Testis (tissue), 3 donors: ENCODE data around the gene GALC. TPM values are rescaled to one million over a fixed set of nuclear protein-coding genes. Genes with fewer than 3 reads are reported as not detected.

ENCODE experiments used
- DNase-seq: peaks from one replicate; pipeline ENCODE4 v3.0.0-alpha.2; 2019
- H3K27ac ChIP-seq, 2 donors: fragments of 200-600 bp; sonication (generic); one replicate each; pipeline ENCODE4 v1.5.1; 2019
- H3K27me3 ChIP-seq: fragments of 200-600 bp; sonication (generic); one replicate; pipeline ENCODE4 v1.5.1; 2019
- H3K36me3 ChIP-seq: fragments of 200-600 bp; sonication (generic); one replicate; pipeline ENCODE4 v1.5.1; 2017; ENCODE audit warnings: low read depth; ENCODE audit errors: missing control alignments
- H3K4me1 ChIP-seq: fragments of 200-600 bp; sonication (generic); one replicate; pipeline ENCODE4 v1.5.1; 2019
- H3K4me3 ChIP-seq, 2 donors: fragments of 200-600 bp; sonication (generic); one replicate each; pipeline ENCODE4 v1.5.1; 2017 to 2019
- H3K9me3 ChIP-seq: fragments of 200-600 bp; sonication (generic); one replicate; pipeline ENCODE4 v1.5.1; 2017
- CTCF ChIP-seq, 3 experiments: fragments of 450-650 bp in 2 of 3; fragments of 200-600 bp in 1 of 3; sonication (generic) in 1 of 3; IDR thresholded peaks; one replicate each; pipeline ENCODE4 v1.5.1; 2016 to 2019; ENCODE audit warnings: antibody characterized with exemption in 3 of 3, mild to moderate bottlenecking in 2 of 3, moderate library complexity in 1 of 3
- POLR2A ChIP-seq: fragments of 450-650 bp; IDR thresholded peaks from one replicate; pipeline ENCODE4 v1.6.1; 2017; ENCODE audit warnings: antibody characterized with exemption, mild to moderate bottlenecking, moderate library complexity
- WGBS, 2 donors: methylation state at CpG; one replicate each; pipeline ENCODE4 v1.1.5; 2018; 5-methylcytosine and 5-hydroxymethylcytosine counted together
- intact Hi-C: fragments of 100-400 bp; cut with DNase I; formaldehyde crosslinking; loops from one replicate; pipeline ENCODE4 v1.15.1; 2023; ENCODE audit warnings: low total_unique reads
- polyA plus RNA-seq: library from polyadenylated mRNA; stranded (reverse); fragments of 350-450 nt; fragmentation: Illumina TruSeq; extraction: RNeasy Lipid Tissue Mini Kit (QIAGEN cat#74804); gene quantifications from one replicate; pipeline ENCODE4 v1.2.3, GENCODE V29; 2014; ENCODE audit warnings: low read depth, low replicate concordance; ENCODE audit not compliant: insufficient read depth
- total RNA-seq, 2 donors: library from RNA; depleted of rRNA; stranded (reverse); fragments of >200 nt; gene quantifications; one replicate each; pipeline ENCODE4 v1.2.3, GENCODE V29; 2016

The GALC gene
- total and polyA plus RNA-seq, 3 donors from 2014 or later: 50.7 to 100 (median 79.6) TPM

- no peak for DNase-seq
- 33 to 51% methylated on average over 5 of the region's 5 CpGs for WGBS, 2 donors
- no peak overlapping the region for H3K27ac ChIP-seq
- H3K9me3 ChIP-seq: no peaks in the 10 kb centered on the region
- intact Hi-C loops: no loop called here
- H3K36me3 ChIP-seq: no peaks in the 10 kb centered on the region
- no peaks in the 10 kb centered on the region for H3K27me3 ChIP-seq
- H3K4me3 ChIP-seq: no peak overlapping the region
- TF ChIP-seq CTCF (IDR thresholded peaks at IDR 0.05): no peak
- TF ChIP-seq POLR2A: no peak
- no peaks in the 10 kb centered on the region for H3K4me1 ChIP-seq
Measured at GRCh38 chr14:87935081-87935828, 57.7 kb downstream of the GALC start.

GRCh38 chr14:87934185-87934584 lies 58.8 kb downstream of the GALC start:
- no peaks in the 10 kb centered on the region for H3K36me3 ChIP-seq
- intact Hi-C loops: no loop called here
- WGBS, 2 donors: 69 to 85% methylated on average over 3 of the region's 3 CpGs
- no peak overlapping the region for H3K27ac ChIP-seq
- no peaks in the 10 kb centered on the region for H3K27me3 ChIP-seq
- no peak for DNase-seq
- no peak overlapping the region for H3K4me3 ChIP-seq
- TF ChIP-seq CTCF (IDR thresholded peaks at IDR 0.05): no peak
- H3K9me3 ChIP-seq: no peaks in the 10 kb centered on the region
- H3K4me1 ChIP-seq: no peaks in the 10 kb centered on the region

- no peaks in the 10 kb centered on the region for H3K4me1 ChIP-seq
- H3K4me3 ChIP-seq: no peak overlapping the region
- intact Hi-C loops: no loop called here
- no peaks in the 10 kb centered on the region for H3K27me3 ChIP-seq
- TF ChIP-seq CTCF (IDR thresholded peaks at IDR 0.05): no peak
- no peak for TF ChIP-seq POLR2A
- H3K36me3 ChIP-seq: no peaks in the 10 kb centered on the region
- no peak overlapping the region for H3K27ac ChIP-seq
- 78 to 82% methylated on average over 6 of the region's 6 CpGs for WGBS, 2 donors
- DNase-seq: no peak
- no peaks in the 10 kb centered on the region for H3K9me3 ChIP-seq
Measured at GRCh38 chr14:87916886-87917275, 76.1 kb downstream of the GALC start.

GRCh38 chr14:87916103-87916885 lies 76.7 kb downstream of the GALC start:
- Histone ChIP-seq H3K27me3 (no peaks in the 10 kb centered on the region), H3K4me3 (no peak overlapping the region), H3K4me1 (no peaks in the 10 kb centered on the region), H3K9me3 (no peaks in the 10 kb centered on the region), H3K27ac (no peak overlapping the region), H3K36me3 (no peaks in the 10 kb centered on the region)
- 78 to 82% methylated on average over 20 to 29 of the region's 31 CpGs for WGBS, 2 donors
- TF ChIP-seq POLR2A (no peak), CTCF (IDR thresholded peaks at IDR 0.05) (no peak)
- no peak for DNase-seq
- intact Hi-C loops: no loop called here
